OCI-M2 (cell line): Measurements from ENCODE around the gene ARHGAP15.

Experiments used
- DNase-seq: peaks from one replicate; lab custom pipeline; 2025; ENCODE audit not compliant: unreplicated experiment; lab: John Stamatoyannopoulos, UW

ARHGAP15 gene

GRCh38 chr2:143440411-143441012 is 311.3 kb downstream of the ARHGAP15 start:
- no peak for DNase-seq

- no peak for DNase-seq
Observed at GRCh38 chr2:143442193-143442592, 313.0 kb downstream of the ARHGAP15 start.

GRCh38 chr2:143451642-143452281 is 322.5 kb downstream of the ARHGAP15 start:
- no peak for DNase-seq

- no peak for DNase-seq
Observed at GRCh38 chr2:143452817-143453451, 323.7 kb downstream of the ARHGAP15 start.

GRCh38 chr2:143453981-143454511 is 324.8 kb downstream of the ARHGAP15 start:
- no peak for DNase-seq

- DNase-seq, result no peak
Observed at GRCh38 chr2:143455317-143455716, 326.1 kb downstream of the ARHGAP15 start.

- no peak for DNase-seq
Observed at GRCh38 chr2:143458258-143459190, 329.3 kb downstream of the ARHGAP15 start.

- DNase-seq, result no peak
Observed at GRCh38 chr2:143460382-143460781, 331.2 kb downstream of the ARHGAP15 start.

- no peak for DNase-seq
Observed at GRCh38 chr2:143463719-143464118, 334.5 kb downstream of the ARHGAP15 start.

- DNase-seq, result no peak
Observed at GRCh38 chr2:143466391-143466790, 337.2 kb downstream of the ARHGAP15 start.

- DNase-seq, result no peak
Observed at GRCh38 chr2:143467011-143467410, 337.8 kb downstream of the ARHGAP15 start.

GRCh38 chr2:143468341-143468888 is 339.2 kb downstream of the ARHGAP15 start:
- no peak for DNase-seq

- no peak for DNase-seq
Observed at GRCh38 chr2:143469323-143469722, 340.1 kb downstream of the ARHGAP15 start.

- DNase-seq, result no peak
Observed at GRCh38 chr2:143471550-143471949, 342.3 kb downstream of the ARHGAP15 start.

- no peak for DNase-seq
Observed at GRCh38 chr2:143473216-143473615, 344.0 kb downstream of the ARHGAP15 start.

GRCh38 chr2:143473820-143474219 is 344.6 kb downstream of the ARHGAP15 start:
- no peak for DNase-seq

- no peak for DNase-seq
Observed at GRCh38 chr2:143474586-143474985, 345.4 kb downstream of the ARHGAP15 start.

GRCh38 chr2:143475041-143475776 is 346.0 kb downstream of the ARHGAP15 start:
- no peak for DNase-seq

- DNase-seq, result no peak
Observed at GRCh38 chr2:143476336-143477087, 347.3 kb downstream of the ARHGAP15 start.
